Measurements from ENCODE around the gene HS1BP3.

The HS1BP3 gene

DNA sequence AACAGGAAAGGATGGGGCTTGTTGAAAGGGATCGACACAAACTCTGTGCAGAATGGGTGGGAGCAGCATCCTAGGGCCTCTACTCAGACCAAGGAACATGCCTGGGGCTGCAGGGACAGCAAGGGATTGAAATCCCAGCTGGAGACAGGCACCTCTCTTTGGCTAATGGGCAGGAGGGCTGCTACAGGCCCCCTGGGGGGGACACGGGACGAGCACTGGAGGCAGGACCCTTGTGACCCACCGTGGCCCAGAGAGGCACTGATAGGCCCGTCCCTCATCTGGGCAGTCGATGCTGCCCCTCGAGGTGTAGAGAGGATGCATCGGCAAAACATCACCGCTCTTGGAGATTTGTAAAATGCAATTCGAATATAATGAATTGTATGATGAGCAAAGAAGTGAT is 5.1 kb downstream of the HS1BP3 start:
- no peak for DNase-seq (ENCODE audit: low read depth in 2 of 2)

DNA sequence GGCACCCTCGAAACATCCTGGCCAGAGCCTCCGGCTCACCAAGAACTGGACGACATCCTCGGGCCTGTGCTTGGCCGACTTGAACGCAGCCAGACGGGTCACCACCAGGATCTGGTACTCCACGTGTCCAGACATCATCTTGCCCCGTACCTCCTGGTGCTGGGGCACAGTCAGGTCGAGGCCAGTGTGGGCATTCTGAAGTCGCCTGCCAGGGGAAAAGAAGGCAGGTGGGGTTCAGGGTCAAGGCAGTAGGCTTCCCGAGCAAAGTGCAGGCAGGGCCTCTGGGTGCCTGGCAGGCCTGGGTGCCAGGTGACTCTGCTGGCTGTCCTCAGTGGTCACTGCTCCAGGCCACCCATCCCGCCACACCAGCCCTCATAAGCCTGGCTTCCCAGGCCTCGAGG is 5.6 kb downstream of the HS1BP3 start:
- no peak for DNase-seq (ENCODE audit: low read depth in 2 of 2)

DNA sequence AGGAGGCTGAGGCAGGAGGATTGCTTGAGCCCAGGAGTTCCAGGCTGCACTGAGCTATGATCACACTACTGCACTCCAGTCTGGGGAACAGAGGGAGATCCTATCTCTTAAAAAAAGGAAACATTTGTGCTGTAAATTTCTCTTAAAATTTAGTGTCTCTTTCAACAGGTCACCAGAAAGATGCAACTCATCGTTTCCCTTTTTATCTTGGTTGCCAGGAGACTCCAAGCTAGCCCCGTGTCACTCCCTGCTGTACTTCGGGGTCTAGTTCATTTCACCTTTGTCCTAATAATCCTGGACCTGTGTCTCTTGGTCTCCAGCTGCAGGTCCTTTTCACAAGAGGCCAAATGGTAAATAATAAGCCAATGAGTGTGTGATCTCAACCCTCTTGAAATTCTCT is 7.1 kb downstream of the HS1BP3 start:
- no peak for DNase-seq (ENCODE audit: low read depth in 2 of 2)

DNA sequence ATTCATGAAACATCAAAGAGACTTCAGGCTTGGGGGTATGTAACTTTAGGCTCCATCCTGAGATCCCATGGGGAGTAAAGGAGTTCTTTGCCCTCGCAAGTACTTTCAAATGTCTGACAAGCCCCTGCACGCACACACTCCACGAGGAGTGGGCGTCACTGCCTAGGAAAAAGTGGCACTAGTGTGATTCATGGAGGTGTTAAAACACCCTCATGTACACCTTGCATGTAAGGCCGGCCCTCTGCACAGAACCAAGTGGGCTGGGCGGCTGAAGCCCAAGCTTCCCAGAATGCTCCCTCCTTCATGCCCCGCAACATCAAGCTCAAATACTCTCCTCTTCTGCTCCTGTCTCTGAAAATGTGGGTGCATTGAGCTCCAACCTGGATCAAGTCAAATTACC is 7.8 kb downstream of the HS1BP3 start:
- no peak for DNase-seq (ENCODE audit: low read depth in 2 of 2)

DNA sequence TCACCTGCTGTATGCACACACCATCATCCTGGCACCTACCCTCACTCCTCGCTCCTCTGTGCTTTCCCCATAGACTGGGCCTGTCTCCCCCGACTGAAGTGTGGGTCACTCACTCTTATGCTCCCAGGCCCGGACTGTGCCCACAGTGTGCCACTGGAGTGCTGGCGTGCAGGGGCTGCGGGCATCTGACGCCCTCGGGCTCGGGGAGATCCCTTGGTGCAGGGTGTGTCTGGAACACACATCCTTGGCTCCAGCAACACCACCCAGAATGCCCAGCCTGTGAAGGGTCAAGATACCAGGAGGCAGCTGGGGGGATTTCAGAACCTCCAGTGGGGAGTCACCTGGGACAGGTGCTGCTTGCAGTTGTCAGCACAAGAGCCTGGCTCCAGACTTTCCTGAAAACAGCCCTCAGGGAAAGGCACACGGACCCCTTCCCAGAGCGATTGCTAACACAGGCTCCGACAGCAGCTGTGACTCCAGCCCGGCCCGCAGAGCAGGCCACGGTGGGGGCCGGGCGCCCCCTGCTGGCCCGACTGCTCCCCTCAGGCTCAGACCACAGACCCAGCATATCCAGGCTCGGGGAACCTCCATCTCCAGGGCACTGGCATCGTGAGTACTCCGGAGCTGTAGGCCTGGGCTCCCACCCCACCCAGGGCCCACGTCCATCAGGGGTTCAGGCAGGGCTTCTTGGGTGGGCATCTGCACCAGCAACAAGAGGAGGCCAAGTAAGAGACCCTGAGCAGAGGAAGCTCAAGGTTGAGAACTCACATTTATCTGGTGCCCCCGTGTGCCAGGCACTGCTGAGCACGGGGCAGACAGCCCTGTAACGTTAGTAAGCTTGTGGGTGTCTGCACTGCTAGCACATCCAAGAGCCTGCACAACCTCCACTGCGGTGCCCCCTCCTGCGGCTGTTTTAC is 8.6 kb downstream of the HS1BP3 start:
- peak; percentile 21 to 26 for DNase-seq (ENCODE audit: low read depth in 2 of 2)

DNA sequence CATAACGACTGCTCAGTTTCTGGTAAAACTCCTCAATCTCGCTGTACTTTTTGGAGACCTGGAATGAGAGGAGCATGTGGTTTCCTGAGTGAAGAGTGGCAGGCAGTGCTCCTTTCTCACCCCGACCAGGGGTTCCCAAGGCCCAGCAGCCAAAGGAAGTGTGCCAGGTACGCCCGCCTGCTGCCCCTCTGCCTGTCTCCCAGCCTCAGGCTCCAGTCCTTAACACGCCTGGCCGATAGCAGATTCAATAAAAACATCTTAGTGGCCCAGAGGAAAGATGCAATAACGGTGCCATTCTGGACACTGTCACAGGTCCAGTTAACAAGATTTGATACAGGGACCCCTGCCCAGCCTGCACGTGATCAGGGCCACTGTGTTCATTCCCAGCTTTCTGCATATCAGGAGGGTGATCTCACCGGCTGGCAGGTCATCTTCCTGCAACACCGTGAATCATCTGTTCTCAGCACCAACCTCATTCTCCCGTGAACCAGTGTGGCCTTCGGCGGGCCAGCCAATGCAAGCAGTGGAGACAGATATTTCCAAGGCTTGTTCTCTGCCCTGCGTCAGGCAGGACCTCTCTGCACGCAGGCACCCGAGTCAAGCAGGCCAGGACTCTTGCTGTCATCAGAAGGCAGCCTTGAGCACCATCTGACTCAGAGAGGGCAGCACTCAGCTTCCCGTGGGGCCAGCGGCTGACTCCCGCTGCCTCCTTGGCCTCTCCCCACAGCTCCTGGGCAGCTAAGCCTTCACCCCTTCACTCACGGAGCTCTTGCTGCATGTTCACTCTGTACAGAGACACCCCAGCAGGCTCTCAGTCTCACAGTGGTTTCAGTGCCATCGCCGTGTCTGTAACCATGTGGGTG is 9.5 kb downstream of the HS1BP3 start:
- DNase-seq (ENCODE audit: low read depth in 2 of 2): no peak

DNA sequence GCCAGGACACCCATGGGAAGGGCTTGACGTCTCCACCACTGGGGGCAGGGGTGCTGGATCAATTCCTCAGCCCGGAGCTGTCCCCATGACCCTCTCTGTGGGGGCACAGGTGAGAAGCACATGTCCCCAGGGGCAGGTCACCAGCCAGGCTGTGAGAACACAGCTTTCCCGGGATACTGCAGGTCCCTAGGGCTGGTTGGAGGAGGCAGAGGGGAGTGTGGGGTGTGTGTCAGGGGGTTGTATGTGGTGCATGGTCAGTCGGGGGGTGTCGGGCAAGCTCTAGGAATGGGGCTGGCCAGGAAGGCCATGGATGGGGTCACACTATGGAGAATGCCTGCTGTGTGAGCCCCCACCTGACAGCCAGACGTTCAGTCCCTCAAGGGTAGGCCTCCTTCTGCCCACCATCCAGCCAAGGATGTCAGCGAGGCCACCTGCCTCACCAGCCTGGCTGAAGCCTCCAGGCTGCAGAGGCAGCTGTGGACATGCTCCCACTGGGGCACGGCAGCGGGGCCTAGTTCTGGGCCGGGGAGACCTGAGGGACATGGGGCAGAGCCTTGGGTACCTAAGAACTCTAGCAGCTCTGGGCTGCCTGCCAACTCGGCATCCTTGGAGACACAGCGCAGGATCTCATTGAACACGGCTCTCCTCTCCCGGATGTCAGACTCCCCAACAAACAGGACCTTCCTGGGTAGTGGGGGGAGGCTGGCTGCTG is 10.3 kb downstream of the HS1BP3 start:
- DNase-seq (ENCODE audit: low read depth in 2 of 2): no peak

DNA sequence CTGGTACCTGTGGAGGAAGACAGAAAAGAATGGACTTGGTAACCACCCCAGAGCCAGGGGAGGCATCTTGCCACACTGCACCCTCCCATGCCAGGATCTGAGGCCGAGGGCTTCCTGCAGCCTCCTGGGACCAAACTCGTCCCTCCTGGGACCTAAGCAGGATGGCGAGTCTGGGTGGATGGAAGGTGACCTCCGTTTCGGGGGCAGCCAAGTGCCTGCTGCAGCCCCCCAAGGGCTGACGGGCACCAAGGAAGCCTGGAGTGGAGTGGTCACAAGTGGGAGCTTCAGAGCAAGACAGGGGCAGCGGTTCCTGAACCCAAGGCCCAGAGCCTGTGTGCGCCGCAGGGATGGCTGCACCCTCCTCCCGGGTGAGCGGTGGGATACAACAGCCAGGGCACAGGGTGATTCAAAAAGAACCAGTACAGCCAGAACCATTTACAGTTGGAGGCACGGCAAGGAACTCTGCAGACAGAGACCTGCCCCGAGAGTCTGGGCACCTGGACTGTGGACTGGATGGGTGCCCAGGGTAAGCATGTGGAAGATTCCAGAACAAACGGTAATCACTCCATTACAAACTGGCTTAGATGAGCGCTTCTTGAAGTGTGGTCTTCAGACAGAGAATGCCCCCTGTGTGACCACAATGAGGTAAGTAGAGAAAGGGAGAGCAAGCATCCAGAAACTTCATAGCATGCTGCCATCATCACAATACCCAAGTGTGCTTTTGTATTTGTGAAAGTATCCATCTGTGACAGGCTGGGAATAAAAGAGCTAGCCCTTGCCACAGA is 12.1 kb downstream of the HS1BP3 start:
- no peak for DNase-seq (ENCODE audit: low read depth in 2 of 2)

DNA sequence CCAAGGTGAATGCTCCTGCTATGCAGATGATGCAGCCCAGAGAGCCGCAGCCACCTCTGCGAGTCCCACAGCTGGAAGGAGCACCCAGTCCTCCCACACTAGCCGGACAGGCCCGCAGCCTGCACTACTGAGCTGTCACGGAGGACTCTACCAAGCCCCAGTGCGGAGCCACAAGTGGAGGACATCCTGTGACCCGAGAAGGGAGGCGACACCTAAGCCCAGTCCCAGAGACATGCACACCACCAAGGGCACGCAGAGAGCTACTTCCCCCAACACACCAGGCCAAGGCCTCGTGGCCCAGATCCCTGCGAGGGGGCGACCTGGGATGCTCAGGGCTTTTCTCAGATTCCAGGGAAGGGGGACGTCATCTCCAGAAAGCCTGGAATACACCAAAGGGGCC is 12.9 kb downstream of the HS1BP3 start:
- DNase-seq (ENCODE audit: low read depth in 2 of 2): no peak

DNA sequence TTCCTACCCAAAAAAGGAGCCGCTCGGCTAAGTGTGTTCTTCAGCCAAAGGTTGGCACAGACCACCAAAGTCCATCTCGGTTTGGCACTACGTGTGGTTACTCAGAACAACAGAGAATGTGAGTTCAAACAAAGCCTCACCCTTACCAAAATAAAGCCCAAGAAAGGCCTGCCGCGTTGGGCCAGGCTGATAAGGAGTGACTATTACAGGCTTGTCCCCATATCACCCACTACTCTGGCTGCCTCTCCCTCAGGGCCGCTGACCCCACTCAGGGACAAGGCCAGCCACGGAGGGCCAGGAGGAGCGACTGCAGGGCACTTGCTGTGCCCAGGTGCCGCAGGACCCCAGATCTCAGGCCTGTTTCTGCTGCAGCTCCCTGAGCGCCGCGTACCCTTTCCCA is 13.8 kb downstream of the HS1BP3 start:
- no peak for DNase-seq (ENCODE audit: low read depth in 2 of 2)

DNA sequence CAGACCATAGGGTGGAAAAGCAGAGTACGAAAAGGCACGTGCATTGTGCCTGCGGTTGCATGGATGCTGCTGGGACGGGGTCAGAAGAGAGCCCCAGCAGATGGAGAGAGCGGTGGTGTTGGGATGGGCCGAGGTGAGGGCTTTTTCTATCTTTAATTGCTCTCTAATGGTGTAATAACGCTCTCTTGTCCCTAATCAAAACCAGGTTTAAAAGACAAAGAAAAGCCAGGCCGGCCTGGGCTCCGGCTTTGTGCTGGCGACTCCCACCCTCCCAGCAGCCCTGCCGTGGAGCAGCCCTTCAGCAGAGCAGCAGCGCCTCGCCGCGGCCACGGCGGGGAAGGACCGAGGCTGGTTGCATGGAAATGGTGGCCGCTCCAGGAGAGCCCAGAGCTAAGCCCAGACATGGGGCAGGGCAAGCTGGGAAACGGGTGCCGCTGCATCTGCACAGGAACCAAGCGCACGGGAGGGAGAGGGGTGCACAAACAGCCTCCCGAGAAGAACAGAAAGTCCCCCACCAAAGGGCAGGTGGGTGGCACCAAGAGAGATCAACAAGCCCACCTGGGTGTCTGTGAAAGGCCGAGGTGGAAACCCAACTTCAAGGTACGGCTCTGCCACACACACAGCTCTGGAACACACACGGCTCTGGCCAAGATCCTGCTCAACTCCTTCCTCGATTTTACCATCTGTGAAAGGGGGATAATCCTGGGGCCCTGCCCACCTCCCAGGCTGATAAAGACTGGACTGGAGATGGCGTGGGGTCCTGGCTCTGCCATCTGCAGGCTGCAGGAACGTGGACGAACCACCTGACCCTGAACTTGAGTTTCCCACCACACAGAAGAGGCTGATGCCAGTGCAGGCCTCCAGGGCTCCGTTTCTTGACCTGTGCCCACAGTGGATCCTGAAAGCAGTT is 15.0 kb downstream of the HS1BP3 start:
- DNase-seq (ENCODE audit: low read depth in 2 of 2): peak; percentile 76 to 77

DNA sequence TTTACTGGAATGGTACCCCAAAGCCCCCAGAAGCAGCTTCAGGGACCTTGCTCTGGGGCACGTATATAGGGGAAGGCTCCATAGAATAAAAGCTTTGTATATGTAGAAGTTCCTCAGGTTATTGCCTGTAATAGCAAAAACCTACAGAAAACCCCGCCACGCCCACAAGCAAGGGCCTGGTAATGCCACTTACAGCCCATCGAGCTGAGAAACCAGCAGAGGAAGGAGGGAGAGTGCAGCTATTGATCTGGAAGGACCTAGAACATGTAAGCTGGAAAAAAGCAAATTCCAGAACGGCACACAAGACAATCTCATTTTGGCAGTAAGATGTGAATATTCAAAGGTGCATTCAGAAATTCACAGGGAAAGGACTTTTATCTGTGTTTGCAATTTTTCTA is 15.8 kb downstream of the HS1BP3 start:
- DNase-seq (ENCODE audit: low read depth in 2 of 2): no peak

DNA sequence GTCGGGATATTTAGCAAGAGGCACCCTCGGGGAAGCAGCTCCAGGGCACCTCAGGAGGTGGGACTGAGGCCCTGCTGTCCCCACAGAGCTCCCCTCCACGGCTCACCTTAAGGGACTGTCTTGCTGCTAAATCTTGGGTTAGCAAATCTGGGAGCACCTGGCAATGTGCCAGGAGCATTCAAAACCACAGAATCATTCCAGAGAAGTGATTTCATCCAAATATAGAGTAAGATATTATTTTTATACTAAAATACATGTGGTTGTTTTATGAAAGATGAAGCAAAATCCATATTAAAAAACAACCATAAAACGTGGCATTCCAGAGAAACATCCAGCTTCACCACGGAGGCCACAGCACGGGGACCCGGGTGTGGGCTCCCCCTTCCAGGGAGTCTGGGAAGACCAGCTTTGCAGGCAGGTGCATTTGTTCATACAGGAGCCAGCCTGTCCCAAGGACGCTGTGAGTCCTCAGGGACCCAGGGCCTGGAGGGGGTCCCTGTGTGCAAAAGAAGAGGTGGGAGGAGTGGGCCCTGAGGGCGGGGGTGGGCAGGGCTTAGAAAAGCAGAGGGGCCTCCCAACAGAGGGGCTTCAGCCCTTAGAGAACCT is 16.3 kb downstream of the HS1BP3 start:
- peak; percentile 50 to 51 for DNase-seq (ENCODE audit: low read depth in 2 of 2)

DNA sequence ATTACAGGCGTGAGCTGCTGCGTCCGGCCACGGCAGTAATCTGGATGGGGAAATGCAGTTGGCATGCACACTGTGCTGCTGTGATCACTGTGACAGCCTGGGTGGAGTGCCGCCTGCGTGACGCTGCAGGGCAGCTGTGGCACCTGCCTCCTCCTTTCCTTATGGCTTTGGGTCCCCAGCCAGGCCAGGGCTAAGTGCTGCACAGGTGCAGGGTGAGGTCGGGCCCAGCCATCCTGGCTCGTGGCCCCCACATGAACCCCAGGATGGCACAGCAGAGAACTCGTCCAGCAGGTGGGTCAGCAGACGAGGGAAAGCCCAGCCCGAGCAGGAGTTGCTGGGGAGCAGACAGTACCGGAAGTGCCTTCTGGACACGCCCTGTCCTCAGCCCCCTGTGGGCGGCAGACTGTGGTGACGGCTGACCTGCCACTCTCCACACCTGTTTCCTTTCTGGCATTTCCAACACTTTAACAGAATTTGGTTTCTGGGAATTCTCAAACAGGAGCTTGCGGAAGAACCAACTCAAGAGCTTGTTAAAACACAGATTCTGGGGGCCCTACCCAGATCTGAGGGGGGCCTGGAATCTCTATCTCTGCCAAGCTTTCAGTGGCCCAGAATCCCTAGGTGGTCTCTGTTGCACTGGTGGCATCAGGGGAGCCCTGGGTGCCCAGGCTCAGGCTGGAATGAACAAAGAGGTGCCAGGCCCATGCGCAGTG is 16.9 kb downstream of the HS1BP3 start:
- no peak for DNase-seq (ENCODE audit: low read depth in 2 of 2)

DNA sequence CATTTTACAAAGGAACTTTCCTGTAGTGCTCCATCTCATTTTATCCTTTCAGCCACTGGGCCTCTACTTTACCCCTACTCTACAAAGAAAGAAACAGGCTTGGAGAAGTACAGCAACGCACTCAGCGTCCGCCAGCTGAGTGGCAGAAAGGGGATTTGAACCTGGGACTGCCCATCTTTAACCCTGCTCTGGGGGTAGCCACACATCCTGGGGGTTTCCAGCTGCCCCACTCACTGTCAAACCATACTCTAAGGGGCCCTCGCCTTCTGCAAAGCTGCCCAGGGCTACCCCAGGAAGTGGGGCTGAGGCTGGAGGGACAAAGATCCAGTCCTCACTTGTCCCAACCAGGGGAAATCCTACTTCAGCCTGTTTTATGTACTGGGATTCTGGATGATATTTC is 17.9 kb downstream of the HS1BP3 start:
- DNase-seq (ENCODE audit: low read depth in 2 of 2): no peak

DNA sequence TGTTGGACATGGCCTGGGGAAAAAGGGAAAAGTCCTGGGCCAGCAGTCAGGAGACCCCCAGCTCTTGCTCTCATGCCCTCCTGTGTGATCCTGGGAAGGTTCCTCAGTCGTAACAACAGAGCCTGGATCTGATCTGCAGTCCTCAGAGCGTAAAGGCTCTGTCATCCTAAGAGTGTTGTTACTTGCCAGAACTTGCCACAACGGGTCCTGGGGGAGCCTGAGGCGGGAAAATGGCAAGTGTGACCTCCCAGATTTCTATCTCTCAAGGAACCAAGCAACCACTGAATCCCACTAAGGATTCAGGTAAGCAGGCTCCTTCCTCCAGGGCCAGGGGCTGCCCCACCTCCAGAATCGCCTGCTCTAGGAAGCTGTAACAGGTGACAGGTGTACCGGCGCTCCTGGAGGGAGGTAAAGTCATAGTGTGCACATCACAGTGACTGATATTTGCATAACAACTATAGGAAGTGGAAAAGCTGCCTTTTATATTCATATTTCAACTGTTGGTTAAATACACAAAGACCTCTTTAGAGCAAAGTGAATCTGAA is 18.4 kb downstream of the HS1BP3 start:
- DNase-seq (ENCODE audit: low read depth in 2 of 2): no peak

DNA sequence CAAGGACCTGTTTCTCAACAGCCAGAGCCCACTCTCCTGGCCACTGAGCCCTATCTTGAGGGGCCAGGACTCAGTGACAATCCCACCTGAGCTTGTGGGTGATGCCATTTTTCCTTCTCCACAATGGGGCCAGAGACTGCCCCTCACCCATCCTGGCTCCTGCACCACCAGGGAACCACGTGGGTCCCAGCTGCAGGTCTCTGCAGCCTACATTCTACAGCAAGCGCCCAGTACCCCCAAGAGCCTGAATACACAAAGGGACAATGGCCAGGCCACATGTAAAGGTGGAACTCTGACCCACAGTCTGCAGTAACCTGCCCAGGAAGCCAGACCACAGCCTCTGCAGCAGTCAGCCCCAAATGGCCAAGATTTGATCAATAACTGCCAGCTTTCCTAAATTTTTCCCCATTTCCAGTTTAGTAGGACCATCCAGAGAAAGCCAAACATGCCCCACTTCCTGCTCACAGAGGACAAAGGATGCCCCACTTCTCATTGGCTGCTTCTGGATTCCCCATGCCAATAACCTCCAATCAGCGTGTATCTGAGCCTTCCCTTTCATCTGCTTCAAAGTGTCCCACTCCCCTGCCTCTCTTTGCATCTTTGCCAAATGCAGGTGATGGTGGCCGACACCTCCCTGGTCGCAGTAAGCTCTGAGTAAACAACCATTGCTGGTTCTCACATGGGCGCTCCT is 19.1 kb downstream of the HS1BP3 start:
- no peak for DNase-seq (ENCODE audit: low read depth in 2 of 2)

DNA sequence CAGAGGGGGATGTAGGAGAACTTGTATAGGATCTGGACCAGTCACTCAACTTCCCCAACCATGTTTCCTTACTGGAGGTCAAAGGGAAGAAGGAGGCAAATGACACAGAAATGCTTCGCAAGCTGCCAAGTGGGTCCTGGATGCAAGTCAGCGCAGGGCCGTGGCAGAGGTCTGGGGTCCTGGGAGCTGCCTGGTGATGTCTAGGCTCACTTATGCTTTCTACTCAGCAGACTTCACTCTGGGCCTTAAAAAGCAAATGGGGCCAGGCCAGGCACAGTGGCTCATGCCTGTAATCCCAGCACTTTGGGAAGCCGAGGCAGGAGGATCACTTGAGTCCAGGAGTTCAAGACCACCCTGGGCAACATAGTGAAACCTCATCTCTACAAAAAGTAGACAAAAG is 19.9 kb downstream of the HS1BP3 start:
- no peak for DNase-seq (ENCODE audit: low read depth in 2 of 2)
